Jurkat, Clone E6-1 (cell line): ENCODE results near the gene RAB6A.
"Not testable (repeated sequence)": the region's sequence is repeated elsewhere in the genome, so short reads cannot be mapped to it uniquely, and the experiment has no call there.

Experiments
- DNase-seq: peaks from one replicate; pipeline ENCODE4 v3.0.0-alpha.2; 2011; ENCODE audit warnings: low read depth, low spot score
- H3K4me3 ChIP-seq: 2 replicates; pipeline ENCODE4 v1.5.1; 2011; ENCODE audit warnings: mild to moderate bottlenecking, low read length, control low read depth, moderate library complexity

The RAB6A gene

DNA sequence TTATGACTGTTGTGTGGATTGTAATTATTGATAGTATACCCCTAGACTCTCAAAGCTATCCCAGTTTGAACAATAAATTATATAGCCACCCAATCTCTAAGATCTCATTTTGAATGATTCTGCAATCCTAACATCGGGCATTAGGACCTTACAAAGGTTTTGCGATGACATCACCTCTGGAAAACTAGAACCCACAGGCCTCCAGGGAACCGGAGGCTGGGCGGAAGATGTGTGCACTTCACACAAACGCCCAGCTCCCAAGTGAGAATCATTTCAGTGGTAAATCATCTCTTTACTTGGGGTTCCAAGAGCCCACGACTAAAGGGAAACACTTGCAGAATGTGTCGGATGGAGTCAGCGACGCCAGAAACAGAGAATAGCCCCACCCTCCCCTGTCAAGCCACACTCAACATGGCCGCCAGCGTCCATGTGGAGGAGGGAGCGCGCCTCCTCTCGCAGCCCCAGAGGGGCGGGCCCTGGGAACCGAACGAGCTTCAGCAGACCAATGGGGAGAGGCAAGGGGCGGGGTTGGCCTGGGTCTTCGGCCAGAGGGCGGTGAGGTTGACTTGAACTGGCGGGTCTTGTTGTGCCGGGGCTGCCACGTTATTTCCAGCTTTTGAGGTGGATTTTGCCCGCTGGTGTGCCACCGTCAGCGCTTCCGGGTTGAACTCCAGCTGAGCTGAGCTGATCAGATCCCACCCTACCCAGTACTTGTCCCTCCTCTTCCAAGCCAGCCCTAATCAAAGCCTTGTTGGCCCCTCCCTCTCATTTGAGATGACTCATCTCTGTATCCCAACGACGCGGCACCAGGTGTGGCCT, 18.4 kb upstream of the RAB6A start:
- DNase-seq: peak; percentile 97
- H3K4me3 ChIP-seq: peak overlapping the region; percentile 52

DNA sequence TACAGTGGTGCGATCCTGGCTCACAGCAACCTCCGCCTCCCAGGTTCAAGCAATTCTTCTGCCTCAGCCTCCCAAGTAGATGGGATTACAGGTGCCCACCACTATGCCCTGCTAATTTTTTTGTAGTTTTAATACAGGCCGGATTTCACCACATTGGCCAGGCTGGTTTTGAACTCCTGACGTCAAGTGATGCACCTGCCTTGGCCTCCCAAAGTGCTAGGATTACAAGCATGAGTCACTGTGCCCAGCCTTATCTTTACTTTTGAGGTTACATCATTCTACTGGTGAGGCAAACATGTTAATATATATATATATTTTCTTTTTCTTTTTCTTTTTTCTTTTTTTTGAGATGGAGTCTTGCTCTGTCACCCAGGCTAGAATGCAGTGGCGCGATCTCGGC, 9.9 kb upstream of the RAB6A start:
- not testable (repeated sequence) for H3K4me3 ChIP-seq, DNase-seq

DNA sequence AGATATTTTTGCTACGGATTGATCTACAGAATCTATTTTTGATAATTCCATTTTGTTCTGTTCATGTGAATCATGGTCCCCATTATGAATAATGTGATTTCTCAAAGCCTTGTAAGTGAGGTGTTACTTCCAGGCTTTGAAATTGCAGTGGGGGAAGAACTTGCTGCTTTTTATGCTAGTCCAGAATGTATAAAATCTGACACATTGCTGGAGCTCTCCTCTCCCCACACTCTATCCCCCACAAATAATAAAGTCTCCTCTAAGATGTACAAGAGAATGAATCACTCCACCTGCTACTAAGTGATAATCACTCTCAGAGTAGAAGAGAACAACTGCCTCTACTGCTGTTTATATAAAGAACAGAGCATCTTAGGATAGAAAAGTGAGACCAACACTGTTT, 5.9 kb upstream of the RAB6A start:
- H3K4me3 ChIP-seq: no peak overlapping the region
- DNase-seq: no peak

DNA sequence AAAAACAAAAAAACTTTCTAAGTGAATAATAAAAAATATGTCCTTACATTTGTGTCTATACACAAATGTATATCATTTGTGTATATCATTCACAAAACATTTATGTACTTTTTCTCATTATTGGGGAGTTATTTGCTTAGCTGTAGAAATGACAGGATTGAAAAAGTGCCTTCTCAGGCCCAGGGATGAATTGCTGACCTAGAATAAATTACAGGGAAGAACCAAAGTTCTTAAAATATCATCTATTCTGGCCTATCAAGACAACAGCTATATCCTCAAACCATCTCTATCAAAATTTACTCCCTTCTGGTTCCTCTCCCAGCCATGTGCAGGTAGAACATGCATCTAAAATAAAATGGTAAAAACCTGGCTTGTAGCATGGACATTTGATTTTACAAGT, 1.9 kb upstream of the RAB6A start:
- no peak overlapping the region for H3K4me3 ChIP-seq
- no peak for DNase-seq

DNA sequence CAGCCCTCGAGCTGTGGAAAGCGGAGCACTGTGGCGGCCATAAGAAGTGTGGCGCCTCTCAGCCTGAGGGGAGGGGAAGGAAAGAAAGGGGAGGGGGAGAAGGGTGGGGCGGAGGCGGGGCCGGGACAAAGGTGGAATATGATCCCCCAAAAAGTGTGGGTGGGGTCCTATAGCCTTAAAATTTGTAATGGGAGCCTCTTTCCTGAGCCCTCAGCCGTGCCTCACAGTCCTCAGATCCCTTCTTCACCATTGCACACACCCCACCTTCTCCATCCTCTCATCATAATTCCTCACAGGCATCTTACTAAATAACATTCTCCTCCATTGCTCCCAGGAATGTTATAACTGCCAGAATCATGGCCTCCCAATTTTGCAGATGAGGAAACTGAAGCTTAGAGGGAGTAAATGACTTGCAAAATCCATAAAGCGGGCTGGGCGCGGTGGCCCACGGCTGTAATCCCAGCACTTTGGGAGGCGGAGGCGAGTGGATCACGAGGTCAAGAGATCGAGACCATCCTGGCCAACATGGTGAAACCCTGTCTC, 600 bp upstream of the RAB6A start:
- DNase-seq: no peak
- peak overlapping the region; percentile 48 for H3K4me3 ChIP-seq

DNA sequence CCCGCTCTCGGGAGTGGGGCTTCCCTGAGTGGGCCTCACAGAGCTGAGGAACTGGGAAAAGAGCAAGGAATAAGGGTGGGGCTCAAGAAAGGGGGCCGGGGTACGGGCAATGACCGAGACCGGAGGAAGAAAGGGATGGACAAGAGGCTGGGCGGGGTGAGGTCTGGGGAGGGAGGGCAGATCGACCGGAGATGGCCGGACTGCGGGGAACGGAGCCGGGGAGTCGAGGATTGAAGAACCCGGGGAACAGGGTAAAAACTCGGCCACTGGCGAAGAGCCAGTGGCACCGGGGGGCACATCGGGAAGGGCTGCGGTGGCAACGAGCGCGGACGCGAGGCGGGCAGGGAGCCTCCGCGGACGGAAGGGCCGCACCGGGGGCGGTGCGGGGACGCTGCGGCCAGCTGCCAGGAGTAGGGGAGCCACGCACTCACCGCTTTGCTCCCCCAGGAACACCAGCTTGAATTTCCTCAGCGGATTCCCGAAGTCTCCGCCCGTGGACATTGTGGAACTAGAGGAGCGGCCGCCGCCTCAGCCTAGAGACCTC, 667 bp downstream of the RAB6A start:
- H3K4me3 ChIP-seq: peak overlapping the region; percentile 82
- DNase-seq: no peak

DNA sequence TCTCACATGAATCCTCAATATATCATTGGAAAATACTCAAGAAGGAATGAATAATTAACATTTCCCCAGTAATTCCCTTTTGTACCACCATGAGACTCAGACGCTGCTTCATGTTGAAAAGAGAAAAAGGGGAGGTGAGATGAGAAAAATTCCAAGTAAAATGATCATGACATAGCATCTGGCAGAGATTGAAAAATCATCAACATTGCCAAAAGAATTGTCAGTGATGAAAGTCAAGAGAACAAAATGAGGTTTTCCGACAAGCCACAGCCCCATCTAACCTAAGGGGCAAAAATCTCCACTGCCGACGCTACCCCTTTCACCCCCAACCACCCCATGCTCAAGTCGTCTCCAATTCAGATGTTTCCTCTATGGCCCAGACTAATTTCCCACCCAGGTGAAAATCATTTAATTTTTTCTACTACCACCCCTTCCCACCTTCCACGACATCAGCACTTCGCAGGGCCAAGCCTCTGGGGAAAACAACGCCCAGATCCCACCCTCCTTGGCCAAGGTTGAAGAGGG, 1.2 kb downstream of the RAB6A start:
- no peak for DNase-seq
- peak overlapping the region; percentile 82 for H3K4me3 ChIP-seq

DNA sequence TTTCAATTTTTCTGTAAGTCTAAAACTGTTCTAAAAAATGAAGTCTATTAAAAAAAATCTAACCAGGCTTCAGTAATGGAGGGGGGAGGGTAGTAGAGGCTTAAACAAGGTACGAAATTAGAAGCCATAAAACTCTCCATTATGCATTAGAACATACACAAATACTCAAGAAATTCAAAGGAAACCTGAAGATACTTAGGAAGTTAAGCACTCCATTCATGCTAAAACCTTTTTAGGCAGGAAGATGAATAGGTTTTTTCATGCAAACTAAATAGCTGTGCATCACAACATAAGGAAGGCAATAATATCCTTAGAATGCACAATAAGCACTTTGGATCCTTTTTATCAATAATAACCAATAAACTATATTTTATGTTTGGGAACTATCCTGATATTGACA, 2.4 kb downstream of the RAB6A start:
- no peak overlapping the region for H3K4me3 ChIP-seq
- no peak for DNase-seq

DNA sequence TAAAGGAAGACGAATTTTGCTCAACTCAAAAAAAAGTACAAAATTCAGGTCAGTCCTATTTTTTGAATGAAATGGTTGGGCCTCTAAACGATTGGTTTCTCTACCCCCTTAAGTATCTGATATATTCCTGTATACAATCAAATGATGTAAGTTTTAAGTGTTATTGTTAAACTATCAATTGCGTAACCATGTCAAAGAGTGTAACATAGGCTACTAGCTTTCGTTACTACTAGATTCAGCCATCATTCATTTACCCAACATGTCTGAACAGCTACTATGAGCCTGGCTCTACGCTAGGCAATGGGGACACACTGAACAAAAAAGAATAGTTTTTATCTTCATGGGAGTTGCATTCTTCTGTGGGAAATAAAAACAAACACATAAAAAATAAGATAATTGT, 3.3 kb downstream of the RAB6A start:
- no peak overlapping the region for H3K4me3 ChIP-seq
- DNase-seq: no peak

DNA sequence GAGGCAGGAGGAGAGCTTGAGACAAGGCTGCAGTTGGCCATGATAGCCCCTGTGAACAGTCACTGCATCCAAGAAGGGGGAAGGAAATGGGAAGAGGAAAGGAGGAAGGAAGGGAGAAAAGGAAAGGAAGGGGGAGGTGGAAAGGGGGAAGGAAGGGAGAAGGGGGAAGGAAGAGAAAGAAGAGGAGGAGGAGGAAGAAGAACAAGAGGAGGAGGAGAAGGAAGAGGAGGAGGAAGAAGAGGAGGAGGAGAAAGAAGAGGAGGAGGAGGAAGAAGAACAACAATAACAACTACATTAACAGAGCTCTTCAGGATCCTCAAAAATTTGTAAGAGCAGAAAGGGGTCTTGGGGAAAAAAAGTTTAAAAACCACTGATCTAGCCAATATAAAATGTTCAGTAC, 5.2 kb downstream of the RAB6A start:
- H3K4me3 ChIP-seq: no peak overlapping the region
- no peak for DNase-seq

DNA sequence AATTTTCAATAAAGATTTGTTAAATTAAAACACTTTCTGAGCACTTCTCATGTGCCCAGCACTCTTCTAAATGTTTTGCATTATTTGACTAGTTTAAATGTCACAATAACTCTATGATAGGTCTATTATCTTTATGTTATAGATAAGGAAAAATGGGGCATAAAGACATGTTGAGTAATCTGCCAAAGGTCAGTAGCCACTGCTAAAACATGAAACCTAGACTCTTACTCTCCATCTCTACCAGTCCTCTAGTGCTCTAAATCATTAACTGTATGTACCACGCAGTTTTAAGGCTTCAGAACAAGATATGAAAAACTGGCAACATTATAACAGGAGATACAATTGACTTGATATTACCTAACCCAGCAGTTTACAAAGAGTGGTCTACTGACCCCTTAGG, 6.9 kb downstream of the RAB6A start:
- H3K4me3 ChIP-seq: no peak overlapping the region
- no peak for DNase-seq

DNA sequence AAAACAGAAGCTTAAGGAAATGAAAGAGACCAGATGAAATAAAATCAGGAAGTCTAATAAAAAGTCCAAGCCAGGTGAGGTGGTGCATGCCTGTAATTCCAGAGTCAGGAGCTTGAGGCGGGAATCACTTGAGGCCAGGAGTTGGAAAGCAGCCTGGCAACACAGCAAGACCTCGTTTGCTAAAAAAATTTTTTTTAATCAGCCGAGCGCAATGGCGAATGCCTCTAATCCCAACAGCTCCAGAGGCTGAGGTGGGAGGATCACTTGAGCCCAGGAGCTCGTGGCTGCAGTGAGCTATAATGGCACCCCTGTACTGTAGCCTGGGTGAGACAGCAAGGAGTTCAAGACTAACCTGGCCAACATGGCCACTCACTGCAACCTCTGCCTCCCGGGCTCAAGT, 8.0 kb downstream of the RAB6A start:
- H3K4me3 ChIP-seq: no peak overlapping the region
- DNase-seq: no peak

DNA sequence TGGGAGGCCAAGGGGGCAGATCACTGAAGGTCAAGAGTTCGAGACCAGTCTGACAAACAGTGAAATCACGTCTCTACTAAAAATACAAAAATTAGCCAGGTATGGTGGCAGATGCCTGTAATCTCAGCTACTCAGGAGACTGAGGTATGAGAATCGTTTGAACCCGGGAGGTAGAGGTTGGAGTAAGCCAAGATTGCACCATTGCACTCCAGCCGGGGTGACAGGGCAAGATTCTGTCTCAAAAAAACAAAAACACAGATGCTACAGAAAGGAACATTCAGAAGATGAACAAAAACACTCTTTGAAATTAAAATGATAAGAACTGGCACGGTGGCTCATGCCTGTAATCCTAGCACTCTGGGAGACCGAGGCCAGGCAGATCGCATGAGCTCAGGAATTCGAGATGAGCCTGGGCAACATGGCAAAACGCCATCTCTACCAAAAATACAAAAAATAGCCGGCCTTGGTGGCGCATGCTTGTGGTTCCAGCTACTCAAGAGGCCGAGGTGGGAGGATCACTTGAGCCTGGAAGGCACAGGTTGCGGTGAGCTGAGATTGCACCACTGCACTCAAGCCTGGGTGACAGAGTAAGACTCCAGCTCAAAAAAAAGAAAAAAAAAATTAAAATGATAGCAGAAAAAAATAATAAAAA, 8.5 kb downstream of the RAB6A start:
- DNase-seq: no peak

DNA sequence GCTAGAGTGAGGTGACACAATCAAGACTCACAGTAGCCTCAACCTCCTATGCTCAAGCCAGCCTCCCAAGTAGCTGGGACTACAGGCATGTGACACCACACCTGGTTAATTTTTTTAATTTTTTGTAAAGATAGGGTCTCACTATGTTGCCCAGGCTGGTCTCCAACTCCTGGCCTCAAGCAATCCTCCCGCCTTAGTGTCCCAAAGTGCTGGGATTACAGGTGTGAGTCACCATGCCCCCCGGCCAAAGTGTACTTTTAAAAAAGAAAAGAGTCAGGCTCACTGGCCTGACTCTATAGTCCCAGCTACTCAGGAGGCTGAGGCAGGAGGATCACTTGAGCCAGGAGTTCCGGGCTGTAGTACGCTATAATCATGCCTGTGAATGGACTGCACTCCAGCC, 10.0 kb downstream of the RAB6A start:
- H3K4me3 ChIP-seq, DNase-seq: not testable (repeated sequence)

More for the DNA sequence above, 8.5 kb downstream of the RAB6A start:
- no peak overlapping the region for H3K4me3 ChIP-seq

DNA sequence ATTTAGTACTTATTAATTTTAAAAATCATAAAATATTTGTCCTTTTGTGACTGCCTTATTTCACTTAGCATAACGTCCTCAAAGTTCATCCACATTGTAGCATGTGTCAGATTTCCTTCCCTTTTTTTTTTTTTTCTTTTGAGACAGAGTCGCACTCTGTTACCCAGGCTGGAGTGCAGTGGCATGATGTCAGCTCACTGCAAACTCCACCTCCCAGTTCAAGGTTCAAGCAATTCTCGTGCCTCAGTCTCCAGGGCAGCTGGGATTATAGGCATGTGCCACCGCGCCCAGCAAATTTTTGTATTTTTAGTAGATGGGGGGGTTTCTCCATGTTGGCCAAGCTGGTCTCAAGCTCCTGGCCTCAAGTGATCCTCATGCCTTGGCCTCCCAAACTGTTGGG, 10.6 kb downstream of the RAB6A start:
- no peak overlapping the region for H3K4me3 ChIP-seq
- DNase-seq: no peak

DNA sequence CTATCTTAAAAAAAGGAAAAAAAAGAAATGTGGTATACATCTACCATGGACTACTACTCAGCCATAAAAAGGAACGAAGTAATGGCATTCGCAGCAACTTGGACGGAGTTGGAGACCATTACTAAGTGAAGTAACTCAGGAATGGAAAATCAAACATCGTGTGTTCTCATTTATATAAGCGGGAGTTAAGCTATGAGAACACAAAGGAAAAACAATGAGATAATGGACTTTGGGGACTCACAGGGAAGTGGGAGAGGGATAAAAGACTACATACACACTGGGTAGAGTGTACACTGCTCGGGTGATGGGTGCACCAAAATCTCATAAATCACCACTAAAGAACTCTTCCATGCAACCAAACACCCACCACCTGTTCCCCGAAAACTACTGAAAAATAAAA, 11.8 kb downstream of the RAB6A start:
- DNase-seq: no peak

DNA sequence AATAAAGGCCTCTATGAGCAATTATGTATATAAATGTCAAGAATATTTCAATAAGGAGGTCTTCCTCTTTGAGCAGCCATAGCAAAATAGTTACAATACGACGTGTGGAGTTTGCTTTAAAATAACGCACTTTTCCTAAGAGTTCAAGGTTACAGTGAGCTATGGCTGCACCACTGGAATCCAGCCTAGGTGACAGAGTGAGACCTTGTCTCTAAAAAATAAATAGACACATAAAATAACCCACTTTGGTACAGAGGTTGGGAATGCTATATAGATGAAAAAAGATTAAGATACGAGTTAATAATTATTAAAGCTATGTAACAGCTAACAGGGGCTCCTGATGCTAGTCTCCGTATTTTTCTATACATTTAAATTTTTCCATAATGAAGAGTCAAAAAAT, 12.6 kb downstream of the RAB6A start:
- H3K4me3 ChIP-seq: no peak overlapping the region
- no peak for DNase-seq

More for the DNA sequence above, 11.8 kb downstream of the RAB6A start:
- no peak overlapping the region for H3K4me3 ChIP-seq

DNA sequence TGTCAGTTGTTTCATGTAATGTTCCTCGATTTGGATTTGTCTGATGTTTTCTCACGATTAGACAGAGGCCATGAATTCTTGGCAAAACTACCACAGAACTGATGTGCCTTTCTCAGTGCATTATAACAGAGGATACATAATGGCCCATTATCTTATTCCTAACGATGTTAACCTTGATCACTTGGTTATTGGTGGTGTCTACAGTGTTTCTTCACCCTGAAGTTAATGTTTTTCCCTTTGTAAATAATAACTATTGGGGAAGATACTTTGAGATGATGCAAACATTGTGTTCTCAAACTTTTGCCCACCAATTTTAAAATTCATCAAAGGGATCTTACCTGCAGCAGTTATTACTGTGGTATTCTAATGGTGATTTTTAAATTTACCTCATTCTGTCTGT, 13.1 kb downstream of the RAB6A start:
- no peak overlapping the region for H3K4me3 ChIP-seq

DNA sequence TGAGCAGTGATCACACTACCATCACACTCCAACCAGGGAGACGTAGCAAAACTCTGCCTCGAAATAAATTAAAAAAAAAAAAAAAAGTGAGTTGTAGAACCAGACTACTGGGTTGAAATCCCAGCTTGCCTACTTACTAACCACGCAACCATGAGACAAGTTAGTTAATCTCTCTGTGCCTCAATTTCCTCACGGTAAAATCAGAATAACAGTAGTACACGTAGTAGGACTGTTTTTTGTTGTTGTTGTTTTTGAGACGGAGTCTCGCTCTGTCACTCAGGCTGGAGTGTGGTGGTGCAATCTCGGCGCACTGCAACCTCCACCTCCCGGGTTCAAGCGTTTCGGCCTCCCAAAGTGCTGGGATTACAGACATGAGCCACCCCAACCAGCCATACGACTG, 14.2 kb downstream of the RAB6A start:
- DNase-seq: no peak
- no peak overlapping the region for H3K4me3 ChIP-seq

More for the DNA sequence above, 13.1 kb downstream of the RAB6A start:
- no peak for DNase-seq

DNA sequence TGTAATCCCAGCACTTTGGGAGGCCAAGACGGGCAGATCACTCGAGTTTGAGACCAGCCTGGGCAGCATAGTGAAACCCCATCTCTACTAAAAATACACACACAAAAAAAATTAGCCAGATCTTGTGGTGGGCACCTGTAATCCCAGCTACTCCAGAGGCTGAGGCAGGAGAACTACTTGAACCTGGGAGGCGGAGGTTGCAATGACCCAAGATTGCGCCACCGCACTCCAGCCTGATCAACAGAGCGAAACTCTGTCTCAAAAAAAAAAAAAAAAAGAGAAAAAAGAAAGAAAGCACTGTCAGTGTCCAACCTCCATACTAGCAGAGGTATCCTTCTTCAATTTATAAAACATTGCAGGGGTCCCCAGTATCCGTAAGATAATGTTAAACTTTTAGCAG, 17.8 kb downstream of the RAB6A start:
- DNase-seq: no peak
- H3K4me3 ChIP-seq: no peak overlapping the region
